ENCODE measurements around the gene MRPL21.

GRCh38 chr11:68910965-68911364 is 7.3 kb upstream of the MRPL21 start:
- TF ChIP-seq SRF (IDR thresholded peaks at IDR 0.05; ENCODE audit: low read depth, low read length) (no peak), CTCF (IDR thresholded peaks at IDR 0.05; ENCODE audit: control extremely low read depth in 1 of 3, insufficient read depth in 1 of 3, low read depth in 1 of 3, low read length in 3 of 3) (no peak), YY1 (IDR thresholded peaks at IDR 0.05; ENCODE audit: low read depth, low read length) (no peak), GABPA (IDR thresholded peaks at IDR 0.05; ENCODE audit: borderline replicate concordance, insufficient read depth, low read length) (no peak), TCF12 (IDR thresholded peaks at IDR 0.05; ENCODE audit: low read depth, low read length) (no peak), JUN (IDR thresholded peaks at IDR 0.05; ENCODE audit: low read depth, low read length) (no peak), RFX5 (IDR thresholded peaks at IDR 0.05; ENCODE audit: borderline replicate concordance, low read depth, low read length) (no peak), TAF1 (IDR thresholded peaks at IDR 0.05; ENCODE audit: low read depth, low read length) (no peak)
